ENCODE results near the gene RPS2.
A peak's percentile ranks its signal among the peaks of the same experiment; 100 is the strongest.

- no peak for TF ChIP-seq CTCF (IDR thresholded peaks at IDR 0.05)
- TF ChIP-seq FOXP4 (CRISPR knock-in tag; IDR thresholded peaks at IDR 0.05), result peak; percentile 72; the same call in 1 of the 2 replicates
- peak; percentile 62; the same call in 1 of the 2 replicates for TF ChIP-seq MAX (CRISPR knock-in tag; IDR thresholded peaks at IDR 0.05)
- TF ChIP-seq, protein P1, sequence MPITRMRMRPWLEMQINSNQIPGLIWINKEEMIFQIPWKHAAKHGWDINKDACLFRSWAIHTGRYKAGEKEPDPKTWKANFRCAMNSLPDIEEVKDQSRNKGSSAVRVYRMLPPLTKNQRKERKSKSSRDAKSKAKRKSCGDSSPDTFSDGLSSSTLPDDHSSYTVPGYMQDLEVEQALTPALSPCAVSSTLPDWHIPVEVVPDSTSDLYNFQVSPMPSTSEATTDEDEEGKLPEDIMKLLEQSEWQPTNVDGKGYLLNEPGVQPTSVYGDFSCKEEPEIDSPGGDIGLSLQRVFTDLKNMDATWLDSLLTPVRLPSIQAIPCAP (CRISPR knock-in tag; IDR thresholded peaks at IDR 0.05), result no peak
- no peak for TF ChIP-seq OVOL2 (CRISPR knock-in tag; IDR thresholded peaks at IDR 0.05; ENCODE audit: borderline replicate concordance)
- TF ChIP-seq ESRRA (CRISPR knock-in tag; IDR thresholded peaks at IDR 0.05; ENCODE audit: borderline replicate concordance), result no peak; the same call in 1 of the 2 replicates
These were observed 14.8 kb upstream of the RPS2 start for GRCh38 chr16:1979271-1980029.
